Smooth muscle cell (in vitro differentiated cells): ENCODE measurements around the gene MKI67. TPM values are rescaled to one million over a fixed set of nuclear protein-coding genes. Genes with fewer than 3 reads are reported as not detected.

Experiments
- DNase-seq: peaks from one replicate; lab custom pipeline; 2025; ENCODE audit not compliant: unreplicated experiment; lab: John Stamatoyannopoulos, UW
- H2AFZ ChIP-seq: fragments of 200-600 bp; sonication (generic); 2 replicates; pipeline ENCODE4 v1.6.0; 2016; ENCODE audit warnings: antibody characterized with exemption, low read depth, mild to moderate bottlenecking
- H3F3A ChIP-seq: fragments of 200-600 bp; sonication (generic); 2 replicates; pipeline ENCODE4 v1.6.0; 2017; ENCODE audit warnings: antibody characterized with exemption, low read depth
- H3K27ac ChIP-seq: fragments of 200-600 bp; sonication (generic); 2 replicates; pipeline ENCODE4 v1.5.1; 2016; ENCODE audit warnings: low read depth, mild to moderate bottlenecking
- H3K27me3 ChIP-seq: fragments of 200-600 bp; sonication (generic); 2 replicates; pipeline ENCODE4 v1.6.1; 2016; ENCODE audit warnings: low read depth, mild to moderate bottlenecking
- H3K36me3 ChIP-seq: fragments of 200-600 bp; sonication (generic); 2 replicates; pipeline ENCODE4 v1.5.1; 2016; ENCODE audit warnings: low read depth
- H3K4me1 ChIP-seq: fragments of 200-600 bp; sonication (generic); 2 replicates; pipeline ENCODE4 v1.5.1; 2016; ENCODE audit warnings: low read depth
- H3K4me2 ChIP-seq: fragments of 200-600 bp; sonication (generic); 2 replicates; pipeline ENCODE4 v1.6.0; 2016; ENCODE audit warnings: mild to moderate bottlenecking
- H3K4me3 ChIP-seq: fragments of 200-600 bp; sonication (generic); 2 replicates; pipeline ENCODE4 v1.5.1; 2016; ENCODE audit warnings: mild to moderate bottlenecking
- H3K79me2 ChIP-seq: fragments of 200-600 bp; sonication (generic); 2 replicates; pipeline ENCODE4 v1.6.0; 2016; ENCODE audit warnings: low read depth, mild to moderate bottlenecking
- H3K9ac ChIP-seq: fragments of 200-600 bp; sonication (generic); 2 replicates; pipeline ENCODE4 v1.6.0; 2016; ENCODE audit warnings: low read depth
- H3K9me3 ChIP-seq: fragments of 200-600 bp; sonication (generic); replicated peaks from 2 replicates; pipeline ENCODE4 v1.5.1; 2016; ENCODE audit warnings: low read depth
- H4K20me1 ChIP-seq: fragments of 200-600 bp; sonication (generic); 2 replicates; pipeline ENCODE4 v1.6.0; 2016; ENCODE audit warnings: low read depth
- WGBS: methylation state at CpG from one replicate; pipeline ENCODE4 v1.1.7; 2016; ENCODE audit warnings: low lambda C conversion rate; 5-methylcytosine and 5-hydroxymethylcytosine counted together
- polyA plus RNA-seq: library from polyadenylated mRNA; unstranded; fragments of >200 nt; fragmentation: Nextera tagmentation; extraction: Ambion mirVana; gene quantifications from 2 replicates; pipeline ENCODE4 v1.2.1, GENCODE V29; 2016
- total RNA-seq: library from RNA; depleted of rRNA; stranded (reverse); fragments of >200 nt; gene quantifications from 2 replicates; pipeline ENCODE4 v1.2.3, GENCODE V29; 2014
- TF ChIP-seq, protein P1 (sequence below): fragments of 200-600 bp; sonication (generic); IDR thresholded peaks from 2 replicates; pipeline ENCODE4 v1.5.1; 2017; ENCODE audit warnings: borderline replicate concordance, mild to moderate bottlenecking, antibody characterized with exemption; ENCODE audit not compliant: insufficient read depth, poor library complexity, severe bottlenecking

The MKI67 gene
- total and polyA plus RNA-seq, 2 experiments from 2014 or later = 7.9 to 10.8 TPM

DNA sequence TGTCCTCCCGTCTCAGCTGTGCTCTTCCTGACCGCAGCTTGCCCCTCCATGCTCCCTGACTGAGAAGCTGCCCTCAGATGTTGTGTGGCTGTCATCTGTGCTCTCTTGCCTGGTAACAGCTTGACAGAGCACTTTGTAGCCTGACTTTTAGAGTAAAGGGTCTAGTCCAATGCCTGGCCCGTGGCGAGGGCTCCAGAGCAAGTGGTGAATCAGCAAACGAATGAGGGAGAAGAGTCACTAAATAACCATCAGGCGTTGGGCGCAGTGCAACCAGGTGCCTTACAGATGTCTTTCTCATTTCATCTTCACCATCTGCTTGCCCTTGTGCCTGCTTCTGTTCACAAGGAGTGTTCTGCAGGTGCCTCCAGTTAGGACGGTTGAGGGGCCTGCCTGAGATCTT, 45.6 kb downstream of the MKI67 start:
- Histone ChIP-seq H3F3A (no peaks in the 10 kb centered on the region), H3K9me3 (no peaks in the 10 kb centered on the region), H3K79me2 (no peaks in the 10 kb centered on the region), H3K4me3 (no peak overlapping the region), H2AFZ (no peak overlapping the region), H3K4me2 (no peak overlapping the region), H4K20me1 (no peaks in the 10 kb centered on the region), H3K9ac (no peak overlapping the region), H3K36me3 (no peaks in the 10 kb centered on the region), H3K27me3 (no peaks in the 10 kb centered on the region), H3K27ac (no peak overlapping the region), H3K4me1 (no peaks in the 10 kb centered on the region)
- 93% methylated on average over 8 of the region's 8 CpGs for WGBS
- no peak for DNase-seq
- TF ChIP-seq, protein P1, sequence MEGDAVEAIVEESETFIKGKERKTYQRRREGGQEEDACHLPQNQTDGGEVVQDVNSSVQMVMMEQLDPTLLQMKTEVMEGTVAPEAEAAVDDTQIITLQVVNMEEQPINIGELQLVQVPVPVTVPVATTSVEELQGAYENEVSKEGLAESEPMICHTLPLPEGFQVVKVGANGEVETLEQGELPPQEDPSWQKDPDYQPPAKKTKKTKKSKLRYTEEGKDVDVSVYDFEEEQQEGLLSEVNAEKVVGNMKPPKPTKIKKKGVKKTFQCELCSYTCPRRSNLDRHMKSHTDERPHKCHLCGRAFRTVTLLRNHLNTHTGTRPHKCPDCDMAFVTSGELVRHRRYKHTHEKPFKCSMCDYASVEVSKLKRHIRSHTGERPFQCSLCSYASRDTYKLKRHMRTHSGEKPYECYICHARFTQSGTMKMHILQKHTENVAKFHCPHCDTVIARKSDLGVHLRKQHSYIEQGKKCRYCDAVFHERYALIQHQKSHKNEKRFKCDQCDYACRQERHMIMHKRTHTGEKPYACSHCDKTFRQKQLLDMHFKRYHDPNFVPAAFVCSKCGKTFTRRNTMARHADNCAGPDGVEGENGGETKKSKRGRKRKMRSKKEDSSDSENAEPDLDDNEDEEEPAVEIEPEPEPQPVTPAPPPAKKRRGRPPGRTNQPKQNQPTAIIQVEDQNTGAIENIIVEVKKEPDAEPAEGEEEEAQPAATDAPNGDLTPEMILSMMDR = no peak

- H4K20me1 ChIP-seq = no peaks in the 10 kb centered on the region
- no peaks in the 10 kb centered on the region for H3K27me3 ChIP-seq
- no peak overlapping the region for H3K4me2 ChIP-seq
- no peak overlapping the region for H3K27ac ChIP-seq
- WGBS = 93% methylated on average over 13 of the region's 13 CpGs
- no peaks in the 10 kb centered on the region for H3K4me1 ChIP-seq
- peaks cover under 1% of the 10 kb centered on the region for H3K36me3 ChIP-seq
- DNase-seq = no peak
- H2AFZ ChIP-seq = no peak overlapping the region
- H3K4me3 ChIP-seq = no peak overlapping the region
- H3F3A ChIP-seq = no peaks in the 10 kb centered on the region
- no peak overlapping the region for H3K9ac ChIP-seq
- TF ChIP-seq, protein P1 = no peak
- no peaks in the 10 kb centered on the region for H3K9me3 ChIP-seq
- H3K79me2 ChIP-seq = no peaks in the 10 kb centered on the region
Observed at GRCh38 chr10:128080231-128080630, 46.0 kb downstream of the MKI67 start.

DNA sequence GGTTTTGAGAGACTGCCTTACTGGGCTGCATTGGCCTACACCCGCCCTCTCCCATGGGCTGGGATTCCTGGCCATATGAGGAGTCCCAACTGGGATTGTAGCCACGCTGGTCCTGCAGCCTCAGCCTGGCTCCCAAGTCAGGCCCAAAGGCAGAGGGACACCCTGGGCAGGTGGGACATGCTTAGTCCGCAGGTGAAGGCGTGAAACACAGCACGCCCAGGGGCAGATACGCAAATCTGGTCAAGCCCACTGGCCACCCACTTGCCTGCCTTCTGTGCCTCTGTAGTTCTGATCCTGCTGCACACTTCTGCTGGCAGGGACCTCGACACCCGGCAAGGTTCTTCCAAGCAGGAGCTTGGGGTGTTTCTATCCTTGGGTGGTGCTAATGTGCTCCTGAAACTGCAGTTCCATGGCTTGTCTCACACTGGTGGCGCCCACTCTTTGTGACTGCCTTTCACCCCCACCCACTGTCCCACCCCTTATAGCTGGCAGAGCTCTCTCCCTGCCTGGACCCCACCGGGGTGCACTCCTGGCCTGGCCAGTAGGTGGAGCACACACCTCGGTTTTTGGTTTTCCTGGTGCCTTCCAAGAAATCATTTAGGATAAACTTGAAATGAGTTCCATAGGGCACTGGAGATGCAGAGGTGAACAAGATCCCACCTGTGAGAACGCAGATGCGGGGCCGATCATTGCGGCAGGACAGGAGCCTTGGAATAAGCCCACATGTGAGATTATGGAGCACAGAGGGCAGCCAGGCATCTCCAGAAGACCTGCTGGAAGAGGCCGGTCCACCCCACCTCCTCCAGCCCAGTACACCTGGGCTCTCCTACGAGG, 47.9 kb downstream of the MKI67 start:
- no peak overlapping the region for H2AFZ ChIP-seq
- H3F3A ChIP-seq = no peaks in the 10 kb centered on the region
- H3K9me3 ChIP-seq = no peaks in the 10 kb centered on the region
- H3K36me3 ChIP-seq = peaks cover 15% of the 10 kb centered on the region
- no peaks in the 10 kb centered on the region for H3K27me3 ChIP-seq
- no peaks in the 10 kb centered on the region for H4K20me1 ChIP-seq
- no peaks in the 10 kb centered on the region for H3K79me2 ChIP-seq
- H3K4me3 ChIP-seq = no peak overlapping the region
- WGBS = 69% methylated on average over 17 of the region's 17 CpGs
- TF ChIP-seq, protein P1 = peak; percentile 68
- H3K4me1 ChIP-seq = no peaks in the 10 kb centered on the region
- H3K27ac ChIP-seq = no peak overlapping the region
- H3K9ac ChIP-seq = no peak overlapping the region
- peak; percentile 11 for DNase-seq
- no peak overlapping the region for H3K4me2 ChIP-seq
